Activated CD4-positive, alpha-beta T cell treated with anti-CD3 and anti-CD28 coated beads, Interleukin-2, amount 50 U/mL, for 16 hours (primary cell): Measurements from ENCODE around the gene FN1.

Experiments
- DNase-seq: peaks from one replicate; pipeline ENCODE4 v3.0.0-alpha.2; 2020

Gene FN1

DNA sequence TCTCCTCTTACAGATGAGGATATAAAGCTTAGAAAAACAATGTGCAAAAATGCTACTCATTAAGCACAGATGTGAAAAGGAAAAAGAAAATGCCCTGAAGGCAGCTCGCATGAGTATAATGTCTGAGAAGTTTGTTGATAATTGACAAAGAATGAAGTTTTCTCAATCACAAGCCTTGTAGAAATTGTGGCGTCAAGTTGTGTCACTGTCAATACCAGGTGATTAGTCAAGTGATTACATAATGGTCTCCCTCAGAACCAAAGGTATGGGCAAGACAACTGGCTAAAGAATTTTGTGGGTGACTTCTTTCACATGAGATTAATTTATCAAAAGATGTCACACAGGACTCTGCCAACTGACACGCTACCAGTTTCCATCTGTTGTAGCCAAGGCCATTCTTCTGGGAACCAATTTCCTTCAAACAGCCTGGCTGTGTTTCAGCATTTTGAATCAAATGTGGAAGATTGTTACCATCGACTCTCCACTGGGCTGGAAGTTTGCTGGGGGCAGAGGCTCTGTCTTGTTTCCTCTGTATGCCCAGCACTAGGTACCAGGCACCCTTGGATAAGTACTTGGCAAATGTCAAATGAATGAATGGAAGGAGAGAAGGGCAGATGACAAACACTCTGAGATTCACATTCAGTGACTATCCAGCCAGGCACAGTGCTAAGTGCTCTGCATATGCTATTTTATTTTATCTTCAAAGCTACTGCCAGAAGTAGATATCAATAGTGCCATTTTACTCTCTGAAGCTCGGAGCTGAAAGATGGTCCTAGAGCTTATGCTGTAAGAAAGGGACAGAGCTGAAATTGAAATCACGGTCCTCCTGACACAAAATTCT, 5.9 kb upstream of the FN1 start:
- no peak for DNase-seq

DNA sequence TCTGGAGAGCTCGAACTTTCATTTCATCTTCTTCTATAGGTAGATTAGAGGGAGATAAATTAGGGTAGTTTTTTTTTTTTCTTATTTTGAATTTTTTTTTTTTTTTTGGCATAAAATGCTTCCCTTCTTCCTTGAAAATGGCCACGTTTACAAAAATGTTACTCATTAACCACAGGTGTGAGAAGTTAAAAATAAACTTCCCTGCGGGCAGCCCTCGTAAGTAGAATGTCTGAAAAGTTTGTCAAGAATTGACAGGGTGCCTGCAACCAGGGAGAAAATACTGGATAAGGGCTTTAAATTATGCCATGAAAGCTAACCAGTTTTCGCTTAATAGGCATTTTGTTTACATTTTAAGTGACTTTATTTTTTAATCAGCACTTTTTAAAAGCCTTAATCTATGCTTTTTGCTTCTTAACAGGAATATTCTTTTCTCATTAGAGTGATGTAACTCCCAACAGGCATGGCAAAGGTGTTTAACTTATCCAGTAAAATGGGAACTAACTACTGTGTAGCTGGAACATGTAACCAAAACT, 4.2 kb upstream of the FN1 start:
- no peak for DNase-seq

DNA sequence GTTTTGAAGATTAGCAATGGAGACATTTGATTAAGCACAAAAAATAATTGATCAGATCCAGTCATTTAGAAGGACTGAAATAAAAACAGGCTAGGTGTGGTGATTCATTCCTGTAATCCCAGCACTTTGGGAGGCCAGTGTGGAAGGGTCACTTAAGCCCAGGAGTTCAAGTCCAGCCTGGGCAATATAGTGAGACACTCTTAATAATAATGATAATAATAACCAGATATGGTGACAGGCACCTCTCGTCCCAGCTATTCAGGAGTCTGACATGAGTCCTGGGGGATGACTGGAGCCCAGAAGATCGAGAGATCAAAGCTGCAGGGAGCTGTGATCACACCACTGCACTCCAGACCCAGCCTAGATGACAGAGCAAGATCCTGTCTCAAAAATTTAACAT, 3.5 kb upstream of the FN1 start:
- no peak for DNase-seq

DNA sequence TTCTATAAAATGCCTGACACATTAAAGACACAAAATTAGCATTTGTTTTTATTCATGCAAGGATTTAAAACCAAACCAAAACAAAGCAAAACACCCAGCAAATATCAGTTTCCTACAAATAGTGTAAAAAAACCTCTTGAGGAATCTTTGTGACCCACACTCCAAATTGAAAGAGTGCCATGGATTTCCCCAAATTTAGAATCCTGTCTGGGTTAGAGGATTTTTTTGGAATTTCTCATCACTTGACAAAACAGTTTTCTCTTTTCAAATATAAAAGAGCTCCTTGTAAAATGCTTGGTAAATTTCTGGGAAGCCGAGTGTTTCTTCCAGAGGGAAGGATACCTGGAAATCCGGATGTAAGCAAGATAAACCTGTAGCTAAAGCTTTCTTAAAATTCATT, 1.7 kb upstream of the FN1 start:
- no peak for DNase-seq

DNA sequence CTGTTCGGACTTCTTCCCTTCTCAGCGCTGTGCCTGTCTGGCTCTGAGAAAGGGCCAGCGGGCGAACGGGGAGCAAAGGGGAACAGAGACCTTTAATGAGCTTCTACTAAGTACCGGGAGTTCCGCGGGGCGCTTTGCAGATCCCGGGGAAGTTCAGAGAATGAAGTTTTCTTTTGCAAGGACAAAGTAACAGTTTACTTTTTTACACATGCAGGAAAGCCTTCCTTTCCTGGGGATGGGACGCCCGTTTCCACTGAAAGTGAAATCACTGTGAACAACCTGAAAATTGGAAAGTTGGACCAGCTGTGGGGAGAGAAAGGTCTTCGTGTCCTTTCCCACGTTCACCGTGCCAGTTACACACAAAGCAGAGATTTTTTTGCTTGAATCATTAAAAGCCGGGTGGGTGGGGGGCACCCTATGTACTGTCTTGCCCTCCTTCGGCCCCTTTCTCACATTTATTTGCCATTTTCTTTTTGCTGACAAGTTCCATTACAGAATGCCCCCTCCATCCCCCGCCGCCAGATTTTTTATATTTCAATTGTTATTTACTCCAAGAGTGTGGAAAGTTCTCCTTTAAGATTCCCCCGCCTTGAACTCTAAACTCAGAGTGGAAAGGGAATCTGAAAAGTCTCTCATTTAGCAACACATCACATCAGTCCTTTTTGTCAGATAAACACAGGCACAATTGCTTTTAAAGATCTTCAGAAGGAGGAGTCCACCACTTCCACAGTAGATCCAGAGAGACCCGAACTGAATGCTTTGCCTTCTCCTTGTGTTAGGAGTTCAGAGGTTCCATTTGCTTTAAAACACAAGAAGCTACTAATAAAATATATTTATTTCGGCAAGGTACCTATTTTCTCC, 1.1 kb upstream of the FN1 start:
- DNase-seq = no peak

DNA sequence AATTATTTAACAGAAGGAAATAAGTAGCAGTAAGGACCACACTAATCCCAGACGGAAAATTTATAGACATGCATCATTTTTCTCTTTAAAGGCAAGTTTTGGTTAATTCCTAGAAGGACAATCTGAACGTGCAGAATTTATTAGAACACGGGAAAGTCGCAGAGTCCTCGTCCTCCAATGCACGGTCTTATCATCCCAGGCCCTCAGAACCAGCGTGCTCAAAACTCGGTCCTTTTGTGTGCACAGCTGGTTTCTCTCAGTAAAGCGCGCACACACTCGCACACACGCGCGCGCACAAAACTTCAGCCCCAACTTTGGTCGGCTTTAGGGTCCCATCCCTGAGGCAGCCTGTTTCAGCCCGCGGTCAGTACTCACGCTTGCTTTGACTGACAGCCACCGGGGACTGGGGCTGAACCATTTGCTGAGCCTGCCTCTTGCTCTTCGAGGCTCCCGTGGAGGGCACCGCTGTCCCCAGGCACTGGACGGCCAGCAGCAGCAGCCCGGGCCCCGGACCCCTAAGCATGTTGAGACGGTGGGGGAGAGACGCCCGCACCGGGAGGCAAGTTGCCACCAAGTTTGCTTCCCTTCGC, 493 bp downstream of the FN1 start:
- no peak for DNase-seq

DNA sequence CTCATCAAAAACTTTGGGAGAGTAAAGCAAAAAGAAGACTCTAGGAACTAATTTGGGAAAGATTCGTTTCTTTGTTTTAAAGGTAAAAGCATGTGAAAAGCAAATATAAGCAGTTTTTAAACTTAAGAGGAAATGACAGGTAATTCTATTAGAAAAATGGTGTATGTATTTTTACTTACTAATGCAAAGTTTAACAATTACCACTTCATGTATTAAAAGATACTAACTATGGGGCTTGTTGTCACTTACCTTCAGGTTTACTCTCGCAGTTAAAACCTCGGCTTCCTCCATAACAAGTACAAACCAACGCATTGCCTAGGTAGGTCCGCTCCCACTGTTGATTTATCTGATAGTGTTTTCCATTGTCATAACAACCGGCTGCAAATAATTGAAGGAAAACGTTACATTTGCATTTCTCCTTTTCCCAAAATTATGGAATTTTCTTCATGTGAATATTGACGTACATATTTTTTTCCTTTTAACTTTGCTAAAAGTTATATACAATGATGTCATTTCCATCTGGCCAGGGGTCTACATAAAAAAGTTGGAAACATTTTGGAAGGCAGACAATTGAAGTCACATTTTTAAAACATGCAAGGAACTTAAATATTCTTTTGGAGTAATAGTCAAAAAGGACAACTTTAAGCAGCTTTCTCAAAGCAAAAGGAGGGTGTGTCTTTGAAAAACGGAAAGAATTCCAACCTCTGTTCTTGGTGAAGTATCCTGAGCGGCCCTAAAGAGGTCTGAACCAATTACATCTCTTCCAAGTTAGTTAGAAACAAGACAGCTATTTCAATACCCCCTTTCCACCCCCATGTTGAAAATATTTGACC, 1.2 kb downstream of the FN1 start:
- no peak for DNase-seq

DNA sequence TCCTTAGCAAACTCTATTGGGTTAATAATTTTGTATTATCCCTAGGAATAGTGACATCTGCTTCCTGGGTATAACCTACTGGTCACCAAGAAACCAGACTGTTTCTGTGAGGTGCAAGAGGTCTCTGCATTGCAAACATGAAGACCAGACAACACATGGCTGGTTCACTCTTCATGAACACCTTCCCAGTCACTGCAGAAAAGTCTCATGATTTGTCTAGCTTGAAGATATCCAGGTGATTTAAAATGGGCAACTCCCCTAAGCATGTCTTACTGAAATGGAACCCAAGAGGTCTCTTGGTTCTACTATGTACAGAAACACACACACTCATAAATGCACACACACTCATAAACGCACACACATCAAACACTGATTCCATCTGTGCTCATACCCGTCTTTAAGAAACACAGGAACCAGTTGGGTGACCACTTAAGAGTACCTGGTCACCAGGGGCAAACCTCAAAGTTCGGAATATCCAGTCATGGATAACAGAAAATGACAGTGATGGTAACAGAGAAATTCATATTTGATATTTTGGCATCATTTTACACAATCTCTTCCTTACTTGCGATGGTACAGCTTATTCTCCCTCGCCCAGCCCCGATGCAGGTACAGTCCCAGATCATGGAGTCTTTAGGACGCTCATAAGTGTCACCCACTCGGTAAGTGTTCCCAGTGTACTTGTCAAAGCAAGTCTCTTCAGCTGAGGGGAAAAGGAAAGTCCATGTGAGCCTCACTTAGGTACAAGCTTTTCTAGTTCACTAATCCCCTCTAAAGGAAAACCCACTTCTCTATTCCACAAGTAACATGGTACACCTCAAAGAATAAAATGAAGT, 2.9 kb downstream of the FN1 start:
- no peak for DNase-seq

DNA sequence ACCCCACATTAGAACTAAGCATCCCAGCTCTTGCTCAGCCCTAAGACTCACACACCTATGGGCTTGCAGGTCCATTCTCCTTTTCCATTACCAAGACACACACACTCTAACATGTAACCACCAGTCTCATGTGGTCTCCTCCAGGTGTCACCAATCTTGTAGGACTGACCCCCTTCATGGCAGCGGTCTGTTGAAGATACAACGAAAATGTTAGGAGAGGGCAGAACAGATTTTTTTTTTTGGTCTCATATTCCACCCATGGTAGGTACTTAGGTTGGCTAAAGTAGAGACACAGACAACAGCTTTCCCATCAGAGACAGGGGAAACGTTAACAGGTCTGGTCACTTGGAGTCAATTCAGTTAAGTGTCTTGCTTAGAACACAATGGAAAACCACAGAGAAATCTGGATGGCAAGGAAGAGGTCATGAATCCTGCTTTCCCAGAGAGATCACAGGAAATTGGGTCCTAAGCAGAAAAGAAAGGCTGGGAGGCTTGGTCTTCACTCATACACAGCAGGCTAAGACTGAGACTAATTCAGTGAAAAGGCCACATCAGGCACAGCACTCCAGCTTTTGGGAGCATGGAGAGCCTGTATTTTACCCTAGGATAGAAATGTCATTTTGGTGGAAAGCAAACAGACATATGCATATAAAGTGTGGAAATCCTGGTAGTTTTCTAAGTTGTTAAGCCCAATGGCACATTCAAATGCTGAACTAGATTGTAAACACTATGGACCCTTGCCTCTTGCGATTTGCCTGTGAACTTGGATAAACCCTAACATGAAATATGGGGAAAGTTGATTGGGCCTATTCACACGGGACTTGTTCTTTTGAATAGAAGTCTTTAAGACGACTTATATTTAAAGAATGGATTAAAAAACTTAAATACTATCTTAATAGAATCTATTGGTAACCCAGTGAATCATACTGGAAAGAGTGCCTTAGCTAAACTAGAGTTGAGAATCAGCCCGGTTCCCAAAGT, 3.8 kb downstream of the FN1 start:
- no peak for DNase-seq

DNA sequence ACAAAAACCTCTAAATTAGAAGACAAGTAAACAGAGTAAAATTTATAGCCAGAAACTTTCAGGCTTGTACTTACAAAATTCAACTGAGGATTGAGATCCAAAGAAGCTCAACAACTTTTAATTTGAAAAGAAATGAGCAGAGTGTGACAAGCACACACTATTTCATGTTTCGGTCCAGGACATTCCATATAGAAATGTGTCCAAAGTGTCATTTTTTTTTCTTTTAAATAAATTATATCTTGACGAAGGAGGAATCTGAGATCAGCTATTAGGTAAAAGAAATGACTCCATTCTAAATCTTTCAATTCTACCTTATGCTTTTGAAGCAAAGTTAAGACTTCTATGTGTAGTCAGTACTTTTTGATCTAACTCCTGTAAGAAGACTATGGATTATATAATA, 4.6 kb downstream of the FN1 start:
- no peak for DNase-seq

DNA sequence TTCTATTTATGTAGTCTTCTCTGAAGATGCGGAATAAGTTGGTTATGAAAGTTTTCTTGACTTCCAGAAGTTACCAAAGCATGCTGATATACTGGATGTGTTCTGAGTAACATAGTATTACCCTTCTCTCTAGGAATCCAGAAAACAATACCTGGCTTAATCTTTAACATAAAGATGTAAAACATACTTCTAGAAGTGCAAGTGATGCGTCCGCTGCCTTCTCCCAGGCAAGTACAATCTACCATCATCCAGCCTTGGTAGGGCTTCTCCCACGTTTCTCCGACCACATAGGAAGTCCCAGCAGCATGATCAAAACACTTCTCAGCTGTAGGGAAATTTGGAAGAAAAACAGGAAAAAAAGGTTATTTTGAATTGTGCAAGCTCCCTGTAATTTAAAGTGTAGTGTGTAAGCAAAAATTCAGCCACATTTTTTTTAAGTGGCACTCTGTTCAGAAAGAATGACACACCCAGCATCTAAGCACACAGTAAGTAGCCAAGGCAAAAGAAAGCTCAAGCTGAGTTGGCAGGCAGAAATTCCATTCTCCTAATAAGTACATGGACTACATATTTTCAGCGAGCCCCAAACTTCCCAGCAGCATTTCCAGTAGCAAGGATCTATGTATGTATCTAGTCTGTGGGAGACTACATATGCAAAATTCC, 5.2 kb downstream of the FN1 start:
- no peak for DNase-seq

DNA sequence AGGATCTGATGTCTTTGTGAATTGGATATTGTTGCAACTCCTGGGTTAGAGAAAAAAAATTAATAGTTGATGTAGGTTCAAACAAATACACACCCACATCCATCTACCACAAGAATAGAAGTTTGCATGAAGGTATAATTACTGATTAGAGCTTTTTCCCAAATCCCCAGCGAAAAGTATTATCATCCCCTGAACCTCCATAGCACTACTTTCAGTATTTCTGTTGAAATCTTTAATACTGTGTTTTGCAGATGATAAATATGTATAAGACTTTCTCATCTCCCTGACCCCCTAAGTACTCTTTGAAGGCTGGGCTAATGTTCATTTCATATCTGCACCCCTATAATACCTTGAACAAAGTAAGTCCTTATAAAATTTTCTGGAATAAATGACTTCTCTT, 6.4 kb downstream of the FN1 start:
- DNase-seq = no peak

DNA sequence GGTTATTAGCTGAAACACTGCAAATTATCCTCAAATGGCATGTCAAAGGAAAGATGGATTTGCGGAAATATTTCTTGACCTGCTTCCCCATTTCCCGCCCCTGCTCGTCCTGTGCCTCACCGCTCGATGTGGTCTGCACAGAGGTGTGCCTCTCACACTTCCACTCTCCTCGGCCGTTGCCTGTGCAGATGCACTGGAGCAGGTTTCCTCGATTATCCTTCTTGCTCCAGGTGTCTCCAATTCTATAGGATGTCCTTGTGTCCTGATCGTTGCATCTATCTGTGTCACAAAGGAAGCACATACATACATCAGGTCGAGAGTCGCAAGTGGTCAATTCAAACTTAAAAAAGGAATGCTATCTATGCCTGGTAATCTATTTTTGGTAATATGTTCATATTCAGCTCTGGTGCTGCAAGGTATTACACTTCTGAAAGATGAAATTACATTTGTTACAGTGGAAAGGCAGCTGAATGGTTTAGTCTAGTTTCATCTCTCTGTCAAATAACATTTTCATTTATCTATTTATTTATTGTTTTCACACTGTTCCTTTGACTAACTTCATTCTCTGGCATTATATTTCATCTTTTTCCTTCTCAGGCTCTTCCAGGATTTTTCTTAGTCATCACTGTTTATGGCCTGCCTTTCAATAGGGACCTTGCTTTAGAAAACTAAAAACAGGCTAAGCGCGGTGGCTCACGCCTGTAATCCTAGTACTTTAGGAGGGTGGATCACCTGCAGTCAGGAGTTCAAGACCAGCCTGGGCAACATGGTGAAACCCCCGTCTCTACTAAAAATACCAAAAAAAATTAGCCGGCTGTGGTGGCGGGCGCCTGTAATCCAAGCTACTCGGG, 7.6 kb downstream of the FN1 start:
- DNase-seq = no peak

DNA sequence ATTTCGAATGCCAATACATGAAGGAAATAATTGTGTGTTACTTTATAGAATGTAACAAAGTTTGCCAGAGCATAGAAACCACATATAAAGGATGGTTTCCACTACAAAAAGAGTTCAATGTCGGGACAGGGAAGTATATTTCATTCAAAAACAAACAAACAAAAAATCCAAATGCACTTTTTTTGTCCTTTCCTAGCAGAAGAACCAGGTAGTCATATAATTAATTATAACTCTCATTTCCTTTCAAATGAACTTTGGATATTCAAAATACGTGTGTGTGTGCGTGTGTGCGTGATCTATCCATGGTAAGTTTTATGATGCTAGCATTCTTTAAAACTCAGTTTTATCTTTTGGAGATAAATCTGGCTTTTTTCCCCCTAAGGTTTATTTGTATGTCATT, 8.3 kb downstream of the FN1 start:
- no peak for DNase-seq

DNA sequence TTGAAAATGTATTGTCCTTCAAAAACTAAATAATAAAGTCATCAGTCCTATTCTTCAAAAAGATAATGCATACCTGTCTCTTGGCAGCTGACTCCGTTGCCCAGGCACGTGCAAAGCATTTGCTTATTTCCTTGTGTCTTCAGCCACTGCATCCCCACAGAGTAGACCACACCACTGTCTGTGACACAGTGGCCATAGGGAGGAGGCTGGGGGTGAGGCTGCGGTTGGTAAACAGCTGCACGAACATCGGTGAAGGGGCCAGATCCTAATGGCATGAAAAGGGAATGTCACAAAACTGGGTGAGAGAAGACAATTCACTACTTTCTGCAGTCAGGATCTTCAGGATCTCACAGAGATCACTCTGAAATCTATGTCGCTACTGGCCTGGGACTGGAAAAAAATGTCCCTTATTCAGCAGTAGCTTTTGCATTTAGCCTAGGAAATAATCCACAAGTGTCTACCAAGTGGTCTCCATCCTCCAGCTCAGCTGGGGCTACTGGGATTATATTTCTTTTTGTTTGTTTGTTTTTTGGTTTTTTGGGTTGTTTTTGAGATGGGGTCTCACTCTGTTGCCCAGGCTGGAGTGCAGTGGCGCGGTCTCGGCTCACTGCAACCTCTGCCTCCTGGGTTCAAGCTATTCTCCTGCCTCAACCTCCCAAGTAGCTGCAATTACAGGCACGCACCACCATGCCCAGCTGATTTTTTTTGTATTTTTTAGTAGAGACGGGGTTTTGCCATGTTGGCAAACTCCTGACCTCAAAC, 10.7 kb downstream of the FN1 start:
- no peak for DNase-seq

DNA sequence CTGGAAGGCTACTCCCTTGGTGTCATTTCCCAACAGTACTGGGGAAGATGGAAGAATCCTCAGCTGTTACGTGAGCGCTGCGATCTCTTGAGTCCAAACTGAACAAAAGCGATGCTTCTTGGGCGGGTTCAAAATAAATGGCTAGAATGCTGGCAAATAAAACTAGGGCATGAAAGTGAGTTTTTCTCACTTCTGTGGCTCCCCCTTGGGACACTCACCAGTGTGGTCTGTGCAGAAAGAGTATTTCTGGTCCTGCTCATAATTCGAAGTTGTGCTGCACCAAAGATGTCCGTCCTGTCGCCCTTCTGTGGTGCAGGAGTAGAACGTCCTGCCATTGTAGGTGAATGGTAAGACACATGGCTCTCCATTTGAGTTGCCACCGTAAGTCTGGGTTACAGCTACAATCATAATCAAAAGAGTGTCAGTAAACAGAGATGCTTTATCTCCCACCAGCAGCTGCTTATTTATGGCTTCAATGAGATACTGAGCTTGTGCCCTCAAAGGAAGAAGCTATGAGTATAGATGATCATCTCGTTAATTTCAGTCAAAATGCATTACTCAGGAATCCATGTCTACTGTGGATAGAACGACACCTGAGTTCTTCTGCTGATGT, 11.8 kb downstream of the FN1 start:
- no peak for DNase-seq

DNA sequence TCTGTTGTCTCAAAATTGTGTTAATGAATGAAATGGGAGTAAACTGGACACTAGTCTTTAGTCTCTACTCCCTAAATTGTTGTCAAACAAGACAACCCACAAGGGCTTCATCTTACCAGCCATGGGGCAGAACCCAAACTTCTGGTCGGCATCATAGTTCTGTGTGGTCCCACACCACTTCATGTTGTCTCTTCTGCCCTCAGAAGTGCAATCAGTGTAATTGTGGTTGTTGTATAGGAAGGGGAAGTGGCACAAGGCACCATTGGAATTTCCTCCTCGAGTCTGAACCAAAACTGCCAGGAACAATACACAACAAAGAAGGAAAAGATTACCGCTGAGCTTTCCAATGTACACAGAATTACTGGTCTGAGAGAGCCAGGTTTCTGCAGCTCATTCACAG, 12.6 kb downstream of the FN1 start:
- DNase-seq = no peak

DNA sequence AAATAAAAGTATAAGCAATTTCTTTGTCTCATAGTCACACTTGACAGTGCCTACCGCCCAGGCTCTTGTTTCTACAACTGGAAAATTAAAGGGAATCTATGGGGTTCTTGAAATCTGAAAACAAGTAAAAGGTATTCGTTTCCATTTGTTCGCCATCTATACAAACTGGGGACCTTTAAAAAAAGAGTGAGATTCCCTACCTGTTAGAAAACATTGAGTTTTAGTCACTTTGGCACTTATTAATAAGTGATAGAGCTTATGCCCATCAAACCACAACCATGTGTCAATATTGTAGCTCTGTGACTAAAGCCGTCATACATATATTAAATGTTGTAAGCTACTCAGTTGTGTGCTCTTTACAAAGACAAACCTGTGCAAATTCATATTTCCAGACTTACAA, 13.2 kb downstream of the FN1 start:
- DNase-seq = no peak
